GM10266 (cell line): ENCODE data around the gene EEF1A2.

Experiments used
- DNase-seq: peaks from one replicate; pipeline ENCODE4 v3.0.0; 2012; ENCODE audit errors: extremely low spot score
- TF ChIP-seq, protein P1 (sequence below): IDR thresholded peaks from 2 replicates; pipeline ENCODE4 v1.5.1; 2012; ENCODE audit warnings: mild to moderate bottlenecking, low read depth; ENCODE audit not compliant: control insufficient read depth, insufficient read depth; ENCODE audit errors: missing control alignments

Gene EEF1A2

DNA sequence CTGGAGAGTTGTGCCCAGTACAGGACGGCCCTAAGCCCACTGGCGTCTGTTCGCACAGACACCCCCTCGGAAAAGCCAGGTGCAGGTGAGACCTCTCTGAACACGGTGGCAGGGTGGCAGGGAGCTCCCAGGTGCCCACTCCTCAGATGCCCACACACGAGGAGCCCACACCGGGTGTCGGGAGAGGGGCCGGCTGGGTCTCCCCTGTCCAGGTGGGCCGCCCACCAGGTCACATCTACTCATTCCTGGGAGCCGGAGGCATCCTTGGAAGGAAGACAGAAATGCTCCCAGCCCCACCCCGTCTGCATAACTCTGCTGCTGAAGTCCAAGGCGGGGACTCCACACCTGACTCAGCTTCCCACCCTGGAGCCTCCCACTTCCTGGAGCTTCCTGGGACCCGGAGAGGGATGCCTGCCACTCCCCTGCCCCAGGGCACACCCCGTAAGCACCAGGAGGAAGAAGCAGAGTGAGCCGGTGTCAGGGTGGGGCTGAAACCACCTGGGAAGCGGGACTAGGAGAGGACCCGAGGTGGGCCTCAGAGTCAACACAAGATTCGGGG, 46.2 kb upstream of the EEF1A2 start:
- TF ChIP-seq, protein P1, sequence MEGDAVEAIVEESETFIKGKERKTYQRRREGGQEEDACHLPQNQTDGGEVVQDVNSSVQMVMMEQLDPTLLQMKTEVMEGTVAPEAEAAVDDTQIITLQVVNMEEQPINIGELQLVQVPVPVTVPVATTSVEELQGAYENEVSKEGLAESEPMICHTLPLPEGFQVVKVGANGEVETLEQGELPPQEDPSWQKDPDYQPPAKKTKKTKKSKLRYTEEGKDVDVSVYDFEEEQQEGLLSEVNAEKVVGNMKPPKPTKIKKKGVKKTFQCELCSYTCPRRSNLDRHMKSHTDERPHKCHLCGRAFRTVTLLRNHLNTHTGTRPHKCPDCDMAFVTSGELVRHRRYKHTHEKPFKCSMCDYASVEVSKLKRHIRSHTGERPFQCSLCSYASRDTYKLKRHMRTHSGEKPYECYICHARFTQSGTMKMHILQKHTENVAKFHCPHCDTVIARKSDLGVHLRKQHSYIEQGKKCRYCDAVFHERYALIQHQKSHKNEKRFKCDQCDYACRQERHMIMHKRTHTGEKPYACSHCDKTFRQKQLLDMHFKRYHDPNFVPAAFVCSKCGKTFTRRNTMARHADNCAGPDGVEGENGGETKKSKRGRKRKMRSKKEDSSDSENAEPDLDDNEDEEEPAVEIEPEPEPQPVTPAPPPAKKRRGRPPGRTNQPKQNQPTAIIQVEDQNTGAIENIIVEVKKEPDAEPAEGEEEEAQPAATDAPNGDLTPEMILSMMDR, result no peak
- DNase-seq, result no peak

DNA sequence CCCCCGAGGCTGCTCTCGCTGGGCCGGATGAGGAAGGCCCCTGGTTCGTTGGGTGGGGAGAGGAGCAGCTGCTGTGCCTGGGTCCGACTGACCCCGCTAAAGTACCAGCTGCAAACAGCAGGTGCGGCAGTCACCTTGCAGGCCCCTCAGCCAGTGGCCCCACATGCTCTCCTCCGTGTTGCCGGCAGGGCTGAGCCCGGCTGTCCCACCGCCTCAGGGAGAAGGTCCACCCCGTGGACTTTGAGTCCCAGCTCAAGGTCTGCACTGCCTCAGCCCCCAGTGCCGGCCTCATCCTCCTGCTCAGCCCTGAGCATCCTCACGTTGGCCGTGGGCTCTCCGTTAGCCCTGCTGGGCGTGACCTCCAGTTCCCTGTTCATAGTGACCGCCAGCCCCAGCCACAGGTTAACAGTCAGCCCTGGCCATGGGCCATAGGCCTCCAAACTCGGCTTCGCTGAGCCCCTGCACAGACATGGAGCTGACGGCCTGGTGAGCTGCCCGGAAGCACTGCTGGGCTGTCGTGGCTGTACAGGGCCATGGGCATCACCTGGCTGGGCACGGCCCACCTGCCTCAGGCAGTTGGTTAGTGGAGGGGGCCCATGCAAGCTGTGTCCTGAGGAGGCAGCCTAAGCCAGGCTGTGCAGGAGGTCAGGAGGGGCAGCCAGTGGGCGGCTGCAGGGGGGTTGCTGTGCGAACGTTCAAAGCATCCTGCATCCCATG, 45.5 kb upstream of the EEF1A2 start:
- TF ChIP-seq, protein P1, result no peak
- DNase-seq, result no peak

DNA sequence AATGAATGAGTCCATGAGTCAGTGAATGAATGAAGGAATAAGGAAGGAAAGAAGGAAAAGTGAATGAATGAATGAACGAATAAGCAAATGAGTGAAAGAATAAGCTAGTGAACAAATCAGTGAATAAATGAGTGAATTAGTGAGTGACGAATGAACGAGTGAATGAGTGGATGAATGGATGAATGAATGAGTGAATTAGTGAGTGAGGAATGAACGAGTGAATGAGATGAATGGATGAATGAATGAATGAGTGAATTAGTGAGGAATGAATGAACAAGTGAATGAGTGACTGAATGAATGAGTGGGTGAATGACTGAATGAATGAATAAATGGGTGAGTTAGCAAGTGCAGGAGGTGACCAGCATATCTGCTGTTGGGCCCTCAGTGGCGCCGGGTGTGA, 44.9 kb upstream of the EEF1A2 start:
- TF ChIP-seq, protein P1, result no peak
- no peak for DNase-seq

DNA sequence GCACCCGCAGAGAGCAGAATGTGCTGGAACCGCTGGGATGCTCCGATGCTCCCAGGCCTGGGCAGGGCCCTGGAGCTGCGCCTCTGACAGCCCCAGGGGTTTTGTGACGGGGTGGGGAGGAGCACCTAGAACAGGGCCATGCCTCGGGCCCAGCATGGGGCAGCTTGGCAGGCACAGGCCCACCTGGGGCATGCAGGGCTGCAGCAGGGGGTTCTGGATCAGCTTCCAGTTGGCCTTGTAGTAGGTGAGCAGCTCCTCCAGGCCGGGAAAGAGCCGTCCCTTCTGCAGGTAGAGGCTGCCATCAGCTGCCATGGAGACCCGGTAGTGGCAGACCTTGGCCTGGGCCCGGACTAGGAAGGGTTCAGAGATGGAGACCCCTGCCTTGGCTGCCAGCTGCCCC, 44.2 kb upstream of the EEF1A2 start:
- DNase-seq, result no peak
- TF ChIP-seq, protein P1, result no peak

DNA sequence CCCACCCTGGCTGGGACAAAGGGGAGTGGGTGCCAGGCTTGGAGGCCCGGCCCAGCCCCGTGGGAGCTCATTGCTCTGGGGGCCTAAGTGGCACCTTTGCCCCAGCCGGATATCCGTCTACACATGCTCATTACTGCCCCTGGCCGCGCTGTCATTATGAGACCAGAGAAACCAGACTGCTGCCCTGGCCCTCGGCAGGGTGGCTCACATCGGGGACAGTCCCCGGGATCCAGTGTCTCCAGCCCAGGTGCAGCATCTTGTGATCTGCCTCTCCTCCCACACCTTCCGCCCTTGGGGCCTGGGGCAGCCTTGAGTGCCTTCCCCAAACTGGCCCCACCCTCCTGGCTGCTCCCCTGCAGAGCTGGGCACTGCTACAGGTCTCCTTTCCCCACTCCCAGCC, 43.8 kb upstream of the EEF1A2 start:
- TF ChIP-seq, protein P1, result no peak
- DNase-seq, result peak; percentile 90

DNA sequence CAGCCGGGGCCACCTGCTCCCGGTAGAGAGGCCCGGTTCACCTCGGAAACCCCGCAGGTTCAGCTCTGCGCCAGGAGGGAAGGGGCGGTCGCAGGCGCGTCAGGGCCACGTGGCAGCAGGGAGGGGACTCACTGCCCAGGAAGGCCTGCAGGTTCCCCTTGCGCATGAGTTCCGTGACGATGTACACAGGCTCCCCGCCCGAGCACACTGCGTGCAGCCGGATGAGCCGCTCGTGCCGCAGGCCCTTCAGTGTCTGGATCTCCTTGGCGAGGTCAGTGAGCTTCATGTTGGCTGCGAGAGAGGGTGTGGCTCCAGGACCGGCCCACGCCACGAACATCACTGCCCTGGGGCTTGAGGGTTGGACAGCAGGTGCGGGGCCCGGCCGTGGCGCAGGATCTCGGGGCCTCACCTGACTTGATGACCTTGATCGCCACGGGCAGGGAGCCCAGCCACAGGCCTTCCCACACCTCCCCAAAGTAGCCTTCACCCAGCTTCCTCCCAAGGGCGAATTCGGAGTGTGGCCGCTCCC, 43.2 kb upstream of the EEF1A2 start:
- TF ChIP-seq, protein P1, result no peak
- DNase-seq, result no peak

DNA sequence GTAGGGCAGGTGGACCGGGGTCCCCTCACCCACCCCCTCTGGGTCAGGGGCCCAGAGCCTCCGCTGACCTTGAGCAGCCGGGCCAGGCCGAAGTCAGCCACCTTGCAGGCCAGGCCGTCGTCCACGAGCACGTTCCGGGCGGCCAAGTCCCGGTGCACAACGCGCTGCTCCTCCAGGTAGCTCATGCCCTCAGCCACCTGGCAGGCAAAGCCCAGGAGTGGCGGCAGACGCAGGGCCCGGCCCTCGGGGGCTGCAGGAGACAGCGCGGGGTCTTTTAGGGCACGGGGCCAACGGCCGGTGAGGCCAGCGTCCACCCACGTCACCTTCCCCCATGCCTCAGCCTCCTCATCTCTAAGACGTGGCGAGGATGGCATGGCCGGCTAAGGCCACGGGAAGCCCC, 42.5 kb upstream of the EEF1A2 start:
- DNase-seq, result no peak
- TF ChIP-seq, protein P1, result no peak
